Stimulated activated CD4-positive, alpha-beta T cell treated with anti-CD3 and anti-CD28 coated beads, Interleukin-12 subunit alpha, Interleukin-12 subunit beta, amount 100 ng/mL, for 4 hours (primary cell): ENCODE data around the gene PRIM2.
"Not testable (repeated sequence)": the region's sequence is repeated elsewhere in the genome, so short reads cannot be mapped to it uniquely, and the experiment has no call there.

Experiments used
- DNase-seq: peaks from one replicate; pipeline ENCODE4 v3.0.0-alpha.2; 2020

The PRIM2 gene

GRCh38 chr6:57317060-57317943 is at the start of gene PRIM2:
Gene PRIM2, plus strand, starts transcription at chr6:57317630. Its CDS starts 816 bp downstream, at chr6:57318446.
- peak; percentile 76 for DNase-seq

GRCh38 chr6:57268294-57268640 is 49.2 kb upstream of the PRIM2 start:
- no peak for DNase-seq

- not testable (repeated sequence) for DNase-seq
Measured at GRCh38 chr6:57274113-57274824, 43.2 kb upstream of the PRIM2 start.

- no peak for DNase-seq
Measured at GRCh38 chr6:57275384-57275783, 42.0 kb upstream of the PRIM2 start.

GRCh38 chr6:57276946-57277345 is 40.5 kb upstream of the PRIM2 start:
- no peak for DNase-seq

- DNase-seq, result no peak
Measured at GRCh38 chr6:57278570-57278969, 38.9 kb upstream of the PRIM2 start.

- no peak for DNase-seq
Measured at GRCh38 chr6:57279013-57279412, 38.4 kb upstream of the PRIM2 start.

- no peak for DNase-seq
Measured at GRCh38 chr6:57283106-57283505, 34.3 kb upstream of the PRIM2 start.

- DNase-seq, result no peak
Measured at GRCh38 chr6:57283911-57284455, 33.4 kb upstream of the PRIM2 start.

GRCh38 chr6:57288136-57288535 is 29.3 kb upstream of the PRIM2 start:
- DNase-seq, result not testable (repeated sequence)

- not testable (repeated sequence) for DNase-seq
Measured at GRCh38 chr6:57293472-57293871, 24.0 kb upstream of the PRIM2 start.

GRCh38 chr6:57294862-57295445 is 22.5 kb upstream of the PRIM2 start:
- DNase-seq, result no peak

GRCh38 chr6:57297505-57297904 is 19.9 kb upstream of the PRIM2 start:
- no peak for DNase-seq

- no peak for DNase-seq
Measured at GRCh38 chr6:57298741-57299140, 18.7 kb upstream of the PRIM2 start.

- DNase-seq, result no peak
Measured at GRCh38 chr6:57301757-57302156, 15.7 kb upstream of the PRIM2 start.

- DNase-seq, result no peak
Measured at GRCh38 chr6:57302477-57302876, 15.0 kb upstream of the PRIM2 start.

GRCh38 chr6:57303931-57304681 is 13.3 kb upstream of the PRIM2 start:
- no peak for DNase-seq

- DNase-seq, result no peak
Measured at GRCh38 chr6:57305107-57305506, 12.3 kb upstream of the PRIM2 start.

- DNase-seq, result no peak
Measured at GRCh38 chr6:57305761-57306160, 11.7 kb upstream of the PRIM2 start.

GRCh38 chr6:57306273-57306672 is 11.2 kb upstream of the PRIM2 start:
- DNase-seq, result no peak

GRCh38 chr6:57307850-57308249 is 9.6 kb upstream of the PRIM2 start:
- DNase-seq, result no peak

- not testable (repeated sequence) for DNase-seq
Measured at GRCh38 chr6:57308755-57309154, 8.7 kb upstream of the PRIM2 start.
